Umbilical cord (tissue), 2 donors: ENCODE measurements around the gene OPRL1. TPM values are rescaled to one million over a fixed set of nuclear protein-coding genes. Genes with fewer than 3 reads are reported as not detected.

ENCODE experiments used
- DNase-seq: peaks from one replicate; pipeline ENCODE4 v3.0.0-alpha.2; 2015; ENCODE audit warnings: low spot score
- total RNA-seq: library from RNA; depleted of rRNA; stranded (reverse); fragments of >200 nt; gene quantifications from one replicate; pipeline ENCODE4 v1.2.3, GENCODE V29; 2014; ENCODE audit warnings: low replicate concordance; ENCODE audit not compliant: insufficient read depth

OPRL1 gene
- total RNA-seq, 1 donor from 2014 or later = 2.9 TPM

GRCh38 chr20:64140061-64140931 lies 60.4 kb downstream of the OPRL1 start:
- DNase-seq = no peak

- DNase-seq = no peak
Measured at GRCh38 chr20:64140956-64141355, 61.1 kb downstream of the OPRL1 start.

- no peak for DNase-seq
Measured at GRCh38 chr20:64142590-64142989, 62.7 kb downstream of the OPRL1 start.

GRCh38 chr20:64143018-64143801 lies 63.3 kb downstream of the OPRL1 start:
- DNase-seq = no peak

- no peak for DNase-seq
Measured at GRCh38 chr20:64144144-64144912, 64.4 kb downstream of the OPRL1 start.

- DNase-seq = no peak
Measured at GRCh38 chr20:64145458-64146300, 65.8 kb downstream of the OPRL1 start.

GRCh38 chr20:64146301-64146935 lies 66.5 kb downstream of the OPRL1 start:
- no peak for DNase-seq

GRCh38 chr20:64146936-64147477 lies 67.1 kb downstream of the OPRL1 start:
- no peak for DNase-seq

- DNase-seq = no peak
Measured at GRCh38 chr20:64148581-64148980, 68.7 kb downstream of the OPRL1 start.

- no peak for DNase-seq
Measured at GRCh38 chr20:64149141-64149540, 69.3 kb downstream of the OPRL1 start.

GRCh38 chr20:64149809-64150560 lies 70.1 kb downstream of the OPRL1 start:
- no peak for DNase-seq

Other genes starting within 250 kb of the OPRL1 start
- gene ZBTB46, start 248.8 kb upstream of the OPRL1 start, total RNA-seq = 1.7 TPM
- gene ABHD16B, start 218.6 kb upstream of the OPRL1 start, total RNA-seq = not detected
- 72.2 TPM for gene TPD52L2, start 214.8 kb upstream of the OPRL1 start, total RNA-seq
- 25.5 TPM for gene DNAJC5, start 185.0 kb upstream of the OPRL1 start, total RNA-seq
- 48.2 TPM for gene UCKL1, start 123.7 kb upstream of the OPRL1 start, total RNA-seq
- gene ZNF512B, start 110.2 kb upstream of the OPRL1 start, total RNA-seq = 8.9 TPM
- 0.24 TPM for gene SAMD10, start 100.4 kb upstream of the OPRL1 start, total RNA-seq
- gene PRPF6, start 99.0 kb upstream of the OPRL1 start, total RNA-seq = 44.1 TPM
- gene C20orf204, start 43.9 kb upstream of the OPRL1 start, total RNA-seq = 1.2 TPM
- 8.7 TPM for gene SOX18, start 30.4 kb upstream of the OPRL1 start, total RNA-seq
- 20.9 TPM for gene TCEA2, start 16.9 kb upstream of the OPRL1 start, total RNA-seq
- 31.5 TPM for gene RGS19, start 564 bp upstream of the OPRL1 start, total RNA-seq
- 3.4 TPM for gene LKAAEAR1, start 4.3 kb downstream of the OPRL1 start, total RNA-seq
- 3.9 TPM for gene NPBWR2, start 27.5 kb downstream of the OPRL1 start, total RNA-seq
- gene MYT1, start 84.4 kb downstream of the OPRL1 start, total RNA-seq = 1.2 TPM
- 65.7 TPM for gene PCMTD2, start 175.7 kb downstream of the OPRL1 start, total RNA-seq